Liver (tissue), 9 donors: ENCODE data around the gene ZNF716. TPM values are rescaled to one million over a fixed set of nuclear protein-coding genes. Genes with fewer than 3 reads are reported as not detected.

Source experiments
- DNase-seq: peaks from one replicate; pipeline ENCODE4 v3.0.0-alpha.2; 2017; ENCODE audit warnings: low spot score
- H3K27ac ChIP-seq, 2 donors: one replicate each; pipeline ENCODE4 v1.7.0; 2013; ENCODE audit warnings: inconsistent platforms in 2 of 2, low read length in 2 of 2, control low read depth in 1 of 2, low read depth in 1 of 2, mild to moderate bottlenecking in 1 of 2
- H3K27me3 ChIP-seq, 4 donors: one replicate each; pipeline versions ENCODE4 v1.6.1 to v1.7.0; 2013; ENCODE audit warnings: low read length in 3 of 4, inconsistent platforms in 1 of 4, mild to moderate bottlenecking in 1 of 4, moderate library complexity in 1 of 4; ENCODE audit not compliant: control insufficient read depth in 4 of 4, insufficient read depth in 4 of 4
- H3K36me3 ChIP-seq, 4 donors: one replicate each; pipeline versions ENCODE4 v1.6.1 to v1.7.0; 2013; ENCODE audit warnings: low read length in 3 of 4, mild to moderate bottlenecking in 3 of 4, low read depth in 1 of 4, moderate library complexity in 1 of 4; ENCODE audit not compliant: control insufficient read depth in 4 of 4, insufficient read depth in 3 of 4
- H3K4me1 ChIP-seq, 4 donors: one replicate each; pipeline versions ENCODE4 v1.6.1 to v1.7.0; 2013; ENCODE audit warnings: low read length in 3 of 4, mild to moderate bottlenecking in 3 of 4, moderate library complexity in 1 of 4; ENCODE audit not compliant: control insufficient read depth in 4 of 4, insufficient read depth in 4 of 4
- H3K4me3 ChIP-seq, 3 donors: one replicate each; pipeline versions ENCODE4 v1.6.1 to v1.7.0; 2013; ENCODE audit warnings: low read length in 3 of 3, control low read depth in 1 of 3, low read depth in 1 of 3, mild to moderate bottlenecking in 1 of 3
- H3K9ac ChIP-seq, 2 donors: one replicate each; pipeline ENCODE4 v1.7.0; 2013; ENCODE audit warnings: low read length in 2 of 2, mild to moderate bottlenecking in 2 of 2, moderate library complexity in 2 of 2, control low read depth in 1 of 2, low read depth in 1 of 2
- H3K9me3 ChIP-seq, 4 donors: one replicate each; pipeline versions ENCODE4 v1.6.1 to v1.7.0; 2013; ENCODE audit warnings: low read length in 3 of 4; ENCODE audit not compliant: control insufficient read depth in 4 of 4
- EGR1 ChIP-seq, 2 donors: IDR thresholded peaks; 2 replicates each; pipeline ENCODE4 v1.6.1; 2016 to 2018; ENCODE audit warnings: antibody characterized with exemption in 2 of 2, low read depth in 2 of 2
- FOXA1 ChIP-seq: IDR thresholded peaks from 2 replicates; pipeline ENCODE4 v1.6.1; 2016; ENCODE audit warnings: antibody characterized with exemption
- FOXA2 ChIP-seq: IDR thresholded peaks from 2 replicates; pipeline ENCODE4 v1.6.1; 2016; ENCODE audit warnings: antibody characterized with exemption
- GABPA ChIP-seq, 2 donors: IDR thresholded peaks in 1 of 2; conservative IDR thresholded peaks in 1 of 2; 2 replicates each; pipeline ENCODE4 v1.6.1; 2016; ENCODE audit warnings: antibody characterized with exemption in 2 of 2, mild to moderate bottlenecking in 1 of 2, moderate library complexity in 1 of 2
- HNF4A ChIP-seq, 2 donors: conservative IDR thresholded peaks; 2 replicates each; pipeline ENCODE4 v1.6.1; 2016; ENCODE audit warnings: antibody characterized with exemption in 2 of 2, mild to moderate bottlenecking in 2 of 2
- HNF4G ChIP-seq: IDR thresholded peaks from 2 replicates; pipeline ENCODE4 v1.6.1; 2016; ENCODE audit warnings: antibody characterized with exemption
- JUND ChIP-seq, 2 donors: IDR thresholded peaks; 2 replicates each; pipeline ENCODE4 v1.6.1; 2016; ENCODE audit warnings: antibody characterized with exemption in 2 of 2
- NR2F2 ChIP-seq: IDR thresholded peaks from 2 replicates; pipeline ENCODE4 v1.6.1; 2016; ENCODE audit warnings: antibody characterized with exemption
- RAD21 ChIP-seq, 2 donors: IDR thresholded peaks; 2 replicates each; pipeline ENCODE4 v1.6.1; 2016; ENCODE audit warnings: antibody characterized with exemption in 2 of 2, mild to moderate bottlenecking in 2 of 2
- RXRA ChIP-seq, 2 donors: IDR thresholded peaks; 2 replicates each; pipeline ENCODE4 v1.6.1; 2017 to 2018; ENCODE audit warnings: antibody characterized with exemption in 2 of 2, mild to moderate bottlenecking in 1 of 2
- SP1 ChIP-seq: IDR thresholded peaks from 2 replicates; pipeline ENCODE4 v1.6.1; 2018; ENCODE audit warnings: antibody characterized with exemption, mild to moderate bottlenecking
- TAF1 ChIP-seq: conservative IDR thresholded peaks from 2 replicates; pipeline ENCODE4 v1.6.1; 2016; ENCODE audit warnings: antibody characterized with exemption, mild to moderate bottlenecking
- YY1 ChIP-seq: IDR thresholded peaks from 2 replicates; pipeline ENCODE4 v1.6.1; 2016; ENCODE audit warnings: antibody characterized with exemption, mild to moderate bottlenecking
- WGBS: extraction: QIAGEN DNeasy Blood & Tissue Kit; methylation state at CpG from one replicate; pipeline ENCODE4 v1.1.7; 2013; 5-methylcytosine and 5-hydroxymethylcytosine counted together
- polyA plus RNA-seq, 2 donors: library from polyadenylated mRNA; stranded (reverse) in 1 of 2; unstranded in 1 of 2; fragments of 200-250 nt in 1 of 2; fragments of >200 nt in 1 of 2; fragmentation: Nextera tagmentation in 1 of 2; extraction: Ambion mirVana in 1 of 2; gene quantifications; one replicate each; pipeline versions ENCODE4 v1.2.1 to v1.2.3, GENCODE V29; 2013 to 2015
- total RNA-seq, 2 donors: library from RNA; depleted of rRNA; stranded (reverse); fragments of >200 nt; gene quantifications; one replicate each; pipeline ENCODE4 v1.2.3, GENCODE V29; 2014
- TF ChIP-seq, protein P1 (sequence below): fragments of 150-350 bp; IDR thresholded peaks from 2 replicates; pipeline ENCODE4 v1.5.1; 2017; ENCODE audit warnings: improper control_type of control experiment, low read depth, low read length; ENCODE audit not compliant: missing input control
- TF ChIP-seq, protein P2 (sequence below): IDR thresholded peaks from 2 replicates; pipeline ENCODE4 v1.6.1; 2016; ENCODE audit warnings: antibody characterized with exemption
- TF ChIP-seq, protein P3 (sequence below): IDR thresholded peaks from 2 replicates; pipeline ENCODE4 v1.6.1; 2016; ENCODE audit warnings: antibody characterized with exemption, mild to moderate bottlenecking
- TF ChIP-seq, protein P4 (sequence below): IDR thresholded peaks from 2 replicates; pipeline ENCODE4 v1.6.1; 2016; ENCODE audit warnings: antibody characterized with exemption
- TF ChIP-seq, protein P5 (sequence below): IDR thresholded peaks from 2 replicates; pipeline ENCODE4 v1.6.1; 2016; ENCODE audit warnings: antibody characterized with exemption
- donor health status: healthy.
- donor health status: healthy.
- donor health status: healthy.
- donor health status: healthy.
- donor health status: healthy.

Gene ZNF716
- total and polyA plus RNA-seq, 4 donors: not detected

DNA sequence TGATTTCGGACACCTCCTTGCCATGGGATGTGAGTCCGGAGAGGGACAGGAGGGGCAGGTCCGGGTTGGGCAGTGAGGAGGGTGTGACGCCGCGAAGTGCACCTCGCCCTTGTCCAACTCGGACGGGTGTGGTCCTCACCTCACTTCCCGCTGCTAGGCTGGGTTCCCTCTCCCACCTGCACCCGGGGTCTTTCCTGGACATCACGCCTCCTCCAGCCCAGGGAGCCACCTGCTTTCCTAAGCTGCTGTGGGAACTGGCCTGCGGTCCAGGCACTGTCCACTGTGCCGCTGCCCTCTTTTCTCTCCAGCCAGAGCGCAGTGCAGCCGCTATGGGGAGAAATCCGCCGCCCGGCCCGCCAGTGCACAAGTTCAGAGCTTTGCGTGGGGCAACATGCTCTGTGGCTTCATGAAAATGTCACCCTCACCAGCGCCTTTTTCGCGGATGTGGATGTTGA lies 45.0 kb upstream of the ZNF716 start:
- no peaks in the 10 kb centered on the region for H3K27me3 ChIP-seq
- WGBS: 24% methylated on average over 24 of the region's 24 CpGs
- no peak for DNase-seq
- TF ChIP-seq RAD21 (IDR thresholded peaks at IDR 0.05) (no peak), NR2F2 (no peak), FOXA2 (no peak), HNF4A (conservative IDR thresholded peaks at IDR 0.05) (no peak)
- H3K4me3 ChIP-seq: peak overlapping the region in 2 of 3 donors; percentile 70 to 76
- H3K36me3 ChIP-seq: no peaks in the 10 kb centered on the region
- peaks cover 0 to 3% (median under 1%) of the 10 kb centered on the region in 4 donors for H3K9me3 ChIP-seq
- H3K9ac ChIP-seq: no peak overlapping the region
- H3K4me1 ChIP-seq: peaks cover 0 to 2% (median 0%) of the 10 kb centered on the region in 4 donors
- peak overlapping the region in 1 of 2 donors; percentile 22 for H3K27ac ChIP-seq

DNA sequence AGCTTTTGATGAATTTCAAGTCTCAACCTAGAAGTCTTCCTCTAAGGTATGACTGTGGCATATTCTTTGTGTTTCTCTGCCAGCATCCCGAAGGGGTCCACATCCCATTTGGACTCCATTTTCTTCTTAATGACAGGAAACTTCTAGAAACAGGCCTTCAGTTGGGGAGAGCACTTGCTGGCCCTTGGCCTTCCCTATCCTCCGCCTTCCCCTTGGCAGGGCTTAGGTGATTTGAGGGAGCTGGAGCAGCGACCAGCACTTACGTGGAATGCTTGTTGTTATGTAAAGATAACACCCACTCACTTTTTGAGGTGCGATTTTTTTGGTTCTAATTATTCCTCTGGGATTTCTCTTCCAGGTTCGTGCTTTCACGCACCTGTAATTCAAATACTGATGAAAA lies 42.9 kb upstream of the ZNF716 start:
- H3K27ac ChIP-seq: no peak overlapping the region
- TF ChIP-seq HNF4G: no peak
- TF ChIP-seq, protein P1, sequence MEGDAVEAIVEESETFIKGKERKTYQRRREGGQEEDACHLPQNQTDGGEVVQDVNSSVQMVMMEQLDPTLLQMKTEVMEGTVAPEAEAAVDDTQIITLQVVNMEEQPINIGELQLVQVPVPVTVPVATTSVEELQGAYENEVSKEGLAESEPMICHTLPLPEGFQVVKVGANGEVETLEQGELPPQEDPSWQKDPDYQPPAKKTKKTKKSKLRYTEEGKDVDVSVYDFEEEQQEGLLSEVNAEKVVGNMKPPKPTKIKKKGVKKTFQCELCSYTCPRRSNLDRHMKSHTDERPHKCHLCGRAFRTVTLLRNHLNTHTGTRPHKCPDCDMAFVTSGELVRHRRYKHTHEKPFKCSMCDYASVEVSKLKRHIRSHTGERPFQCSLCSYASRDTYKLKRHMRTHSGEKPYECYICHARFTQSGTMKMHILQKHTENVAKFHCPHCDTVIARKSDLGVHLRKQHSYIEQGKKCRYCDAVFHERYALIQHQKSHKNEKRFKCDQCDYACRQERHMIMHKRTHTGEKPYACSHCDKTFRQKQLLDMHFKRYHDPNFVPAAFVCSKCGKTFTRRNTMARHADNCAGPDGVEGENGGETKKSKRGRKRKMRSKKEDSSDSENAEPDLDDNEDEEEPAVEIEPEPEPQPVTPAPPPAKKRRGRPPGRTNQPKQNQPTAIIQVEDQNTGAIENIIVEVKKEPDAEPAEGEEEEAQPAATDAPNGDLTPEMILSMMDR: no peak
- no peak for TF ChIP-seq FOXA2
- TF ChIP-seq JUND (IDR thresholded peaks at IDR 0.05): no peak
- no peak for TF ChIP-seq HNF4A (conservative IDR thresholded peaks at IDR 0.05)
- no peak for TF ChIP-seq EGR1 (IDR thresholded peaks at IDR 0.05; ENCODE audit: low read depth in 2 of 2)
- TF ChIP-seq SP1: no peak
- TF ChIP-seq GABPA (IDR thresholded peaks at IDR 0.05 in 1 of 2, conservative IDR thresholded peaks at IDR 0.05 in 1 of 2): no peak
- no peak for TF ChIP-seq RXRA (IDR thresholded peaks at IDR 0.05)
- TF ChIP-seq NR2F2: no peak
- TF ChIP-seq FOXA1: no peak
- TF ChIP-seq RAD21 (IDR thresholded peaks at IDR 0.05): no peak
- TF ChIP-seq, protein P2, sequence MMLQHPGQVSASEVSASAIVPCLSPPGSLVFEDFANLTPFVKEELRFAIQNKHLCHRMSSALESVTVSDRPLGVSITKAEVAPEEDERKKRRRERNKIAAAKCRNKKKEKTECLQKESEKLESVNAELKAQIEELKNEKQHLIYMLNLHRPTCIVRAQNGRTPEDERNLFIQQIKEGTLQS: no peak
- TF ChIP-seq, protein P3, sequence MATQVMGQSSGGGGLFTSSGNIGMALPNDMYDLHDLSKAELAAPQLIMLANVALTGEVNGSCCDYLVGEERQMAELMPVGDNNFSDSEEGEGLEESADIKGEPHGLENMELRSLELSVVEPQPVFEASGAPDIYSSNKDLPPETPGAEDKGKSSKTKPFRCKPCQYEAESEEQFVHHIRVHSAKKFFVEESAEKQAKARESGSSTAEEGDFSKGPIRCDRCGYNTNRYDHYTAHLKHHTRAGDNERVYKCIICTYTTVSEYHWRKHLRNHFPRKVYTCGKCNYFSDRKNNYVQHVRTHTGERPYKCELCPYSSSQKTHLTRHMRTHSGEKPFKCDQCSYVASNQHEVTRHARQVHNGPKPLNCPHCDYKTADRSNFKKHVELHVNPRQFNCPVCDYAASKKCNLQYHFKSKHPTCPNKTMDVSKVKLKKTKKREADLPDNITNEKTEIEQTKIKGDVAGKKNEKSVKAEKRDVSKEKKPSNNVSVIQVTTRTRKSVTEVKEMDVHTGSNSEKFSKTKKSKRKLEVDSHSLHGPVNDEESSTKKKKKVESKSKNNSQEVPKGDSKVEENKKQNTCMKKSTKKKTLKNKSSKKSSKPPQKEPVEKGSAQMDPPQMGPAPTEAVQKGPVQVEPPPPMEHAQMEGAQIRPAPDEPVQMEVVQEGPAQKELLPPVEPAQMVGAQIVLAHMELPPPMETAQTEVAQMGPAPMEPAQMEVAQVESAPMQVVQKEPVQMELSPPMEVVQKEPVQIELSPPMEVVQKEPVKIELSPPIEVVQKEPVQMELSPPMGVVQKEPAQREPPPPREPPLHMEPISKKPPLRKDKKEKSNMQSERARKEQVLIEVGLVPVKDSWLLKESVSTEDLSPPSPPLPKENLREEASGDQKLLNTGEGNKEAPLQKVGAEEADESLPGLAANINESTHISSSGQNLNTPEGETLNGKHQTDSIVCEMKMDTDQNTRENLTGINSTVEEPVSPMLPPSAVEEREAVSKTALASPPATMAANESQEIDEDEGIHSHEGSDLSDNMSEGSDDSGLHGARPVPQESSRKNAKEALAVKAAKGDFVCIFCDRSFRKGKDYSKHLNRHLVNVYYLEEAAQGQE: no peak
- TF ChIP-seq, protein P4, sequence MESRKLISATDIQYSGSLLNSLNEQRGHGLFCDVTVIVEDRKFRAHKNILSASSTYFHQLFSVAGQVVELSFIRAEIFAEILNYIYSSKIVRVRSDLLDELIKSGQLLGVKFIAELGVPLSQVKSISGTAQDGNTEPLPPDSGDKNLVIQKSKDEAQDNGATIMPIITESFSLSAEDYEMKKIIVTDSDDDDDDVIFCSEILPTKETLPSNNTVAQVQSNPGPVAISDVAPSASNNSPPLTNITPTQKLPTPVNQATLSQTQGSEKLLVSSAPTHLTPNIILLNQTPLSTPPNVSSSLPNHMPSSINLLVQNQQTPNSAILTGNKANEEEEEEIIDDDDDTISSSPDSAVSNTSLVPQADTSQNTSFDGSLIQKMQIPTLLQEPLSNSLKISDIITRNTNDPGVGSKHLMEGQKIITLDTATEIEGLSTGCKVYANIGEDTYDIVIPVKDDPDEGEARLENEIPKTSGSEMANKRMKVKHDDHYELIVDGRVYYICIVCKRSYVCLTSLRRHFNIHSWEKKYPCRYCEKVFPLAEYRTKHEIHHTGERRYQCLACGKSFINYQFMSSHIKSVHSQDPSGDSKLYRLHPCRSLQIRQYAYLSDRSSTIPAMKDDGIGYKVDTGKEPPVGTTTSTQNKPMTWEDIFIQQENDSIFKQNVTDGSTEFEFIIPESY: no peak
- TF ChIP-seq, protein P5, sequence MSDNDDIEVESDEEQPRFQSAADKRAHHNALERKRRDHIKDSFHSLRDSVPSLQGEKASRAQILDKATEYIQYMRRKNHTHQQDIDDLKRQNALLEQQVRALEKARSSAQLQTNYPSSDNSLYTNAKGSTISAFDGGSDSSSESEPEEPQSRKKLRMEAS: no peak
- TF ChIP-seq YY1: no peak
- TF ChIP-seq TAF1: no peak
- H3K9me3 ChIP-seq: peaks cover 0 to 3% (median under 1%) of the 10 kb centered on the region in 4 donors
- H3K4me3 ChIP-seq: no peak overlapping the region
- no peaks in the 10 kb centered on the region for H3K27me3 ChIP-seq
- DNase-seq: no peak
- peaks cover 0 to 2% (median 0%) of the 10 kb centered on the region in 4 donors for H3K4me1 ChIP-seq
- WGBS: 84% methylated on average over 7 of the region's 7 CpGs
- H3K9ac ChIP-seq: no peak overlapping the region
- H3K36me3 ChIP-seq: no peaks in the 10 kb centered on the region
